ENCODE measurements around the gene MAML2.
A peak's percentile ranks its signal among the peaks of the same experiment; 100 is the strongest.
"Not testable (repeated sequence)": the region's sequence is repeated elsewhere in the genome, so short reads cannot be mapped to it uniquely, and the experiment has no call there.

The MAML2 gene

DNA sequence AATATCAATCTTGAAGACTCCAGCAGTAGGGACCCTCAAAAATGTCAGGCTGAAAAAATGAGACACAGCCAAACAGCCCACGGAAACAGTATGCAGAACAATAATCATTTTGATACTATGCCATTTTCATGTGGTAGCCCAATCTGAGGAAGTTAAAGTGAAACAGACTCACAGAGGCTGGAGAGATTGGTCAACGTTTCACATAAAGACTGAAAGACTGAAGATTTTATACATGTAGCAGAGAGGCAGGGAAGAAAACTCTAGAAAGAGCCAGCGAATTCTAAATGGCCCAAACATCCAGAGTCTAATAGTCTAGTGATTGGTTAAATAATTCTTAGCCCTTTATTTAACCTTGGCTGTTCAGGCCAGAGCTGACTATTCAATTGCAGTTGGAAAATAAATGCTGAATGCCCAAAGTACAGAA is 49.4 kb downstream of the MAML2 start:
- peak overlapping the region; percentile 44 for H3K4me3 ChIP-seq
- H3K27ac ChIP-seq: peak overlapping the region; percentile 43 to 47
- DNase-seq (ENCODE audit: low spot score): no peak
- TF ChIP-seq, protein P1, sequence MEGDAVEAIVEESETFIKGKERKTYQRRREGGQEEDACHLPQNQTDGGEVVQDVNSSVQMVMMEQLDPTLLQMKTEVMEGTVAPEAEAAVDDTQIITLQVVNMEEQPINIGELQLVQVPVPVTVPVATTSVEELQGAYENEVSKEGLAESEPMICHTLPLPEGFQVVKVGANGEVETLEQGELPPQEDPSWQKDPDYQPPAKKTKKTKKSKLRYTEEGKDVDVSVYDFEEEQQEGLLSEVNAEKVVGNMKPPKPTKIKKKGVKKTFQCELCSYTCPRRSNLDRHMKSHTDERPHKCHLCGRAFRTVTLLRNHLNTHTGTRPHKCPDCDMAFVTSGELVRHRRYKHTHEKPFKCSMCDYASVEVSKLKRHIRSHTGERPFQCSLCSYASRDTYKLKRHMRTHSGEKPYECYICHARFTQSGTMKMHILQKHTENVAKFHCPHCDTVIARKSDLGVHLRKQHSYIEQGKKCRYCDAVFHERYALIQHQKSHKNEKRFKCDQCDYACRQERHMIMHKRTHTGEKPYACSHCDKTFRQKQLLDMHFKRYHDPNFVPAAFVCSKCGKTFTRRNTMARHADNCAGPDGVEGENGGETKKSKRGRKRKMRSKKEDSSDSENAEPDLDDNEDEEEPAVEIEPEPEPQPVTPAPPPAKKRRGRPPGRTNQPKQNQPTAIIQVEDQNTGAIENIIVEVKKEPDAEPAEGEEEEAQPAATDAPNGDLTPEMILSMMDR (IDR thresholded peaks at IDR 0.05): no peak

DNA sequence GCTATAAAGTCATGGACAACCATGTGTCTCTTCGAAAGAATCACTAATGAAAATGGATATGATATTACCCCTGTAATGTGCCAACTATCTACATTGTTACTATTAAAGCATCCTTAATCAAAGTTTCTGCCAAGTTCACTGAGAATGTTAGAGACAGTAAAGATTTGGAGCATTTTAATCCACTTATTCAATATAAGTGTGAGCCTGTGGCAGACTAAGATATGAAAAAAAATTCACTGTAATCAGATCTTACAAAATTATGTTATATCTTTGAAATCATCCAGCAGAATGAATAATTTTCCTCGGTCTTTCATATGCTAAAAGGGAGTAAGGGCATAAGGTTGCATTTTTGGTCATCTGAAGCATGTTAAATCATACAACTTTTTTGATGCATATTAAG is 49.9 kb downstream of the MAML2 start:
- Histone ChIP-seq H3K27ac (peak overlapping the region in 1 of 2 donors; percentile 43), H3K4me3 (peak overlapping the region; percentile 44)
- TF ChIP-seq, protein P1 (IDR thresholded peaks at IDR 0.05): no peak
- no peak for DNase-seq (ENCODE audit: low spot score)

DNA sequence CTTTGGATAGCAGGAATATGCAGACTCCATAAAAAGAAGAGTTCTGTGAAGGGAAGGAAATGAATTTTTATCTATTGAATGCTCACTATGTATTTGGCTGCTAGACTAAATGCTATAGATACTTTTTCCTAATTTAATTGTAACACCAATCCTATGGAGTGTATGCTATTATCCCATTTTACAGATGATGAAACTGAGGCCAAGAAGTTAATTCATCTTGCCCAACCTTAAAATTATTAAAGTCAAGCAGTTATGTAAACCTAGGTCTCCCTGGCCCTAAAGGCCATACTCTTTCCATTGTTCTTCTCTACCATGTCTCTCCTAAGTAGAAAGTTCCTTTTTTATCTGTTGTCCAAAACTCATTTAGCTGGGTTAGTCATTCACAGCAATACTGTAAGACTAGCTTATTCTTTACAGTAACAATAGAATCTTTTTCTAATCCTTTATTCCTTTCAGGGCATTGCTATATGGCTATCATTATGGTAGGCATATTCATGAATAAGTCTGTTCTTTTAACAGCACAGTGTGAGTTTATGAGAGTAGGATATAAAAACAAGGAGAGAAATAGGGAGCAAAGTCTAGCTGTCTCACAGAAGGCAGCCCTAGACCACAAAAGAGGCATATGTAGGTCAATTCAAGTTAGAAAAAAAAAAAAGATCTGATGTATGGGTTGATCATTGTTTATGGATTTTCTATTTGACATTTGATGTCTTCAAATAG is 50.5 kb downstream of the MAML2 start:
- no peak overlapping the region for H3K4me3 ChIP-seq
- TF ChIP-seq, protein P1 (IDR thresholded peaks at IDR 0.05): no peak
- H3K27ac ChIP-seq: no peak overlapping the region
- no peak for DNase-seq (ENCODE audit: low spot score)

DNA sequence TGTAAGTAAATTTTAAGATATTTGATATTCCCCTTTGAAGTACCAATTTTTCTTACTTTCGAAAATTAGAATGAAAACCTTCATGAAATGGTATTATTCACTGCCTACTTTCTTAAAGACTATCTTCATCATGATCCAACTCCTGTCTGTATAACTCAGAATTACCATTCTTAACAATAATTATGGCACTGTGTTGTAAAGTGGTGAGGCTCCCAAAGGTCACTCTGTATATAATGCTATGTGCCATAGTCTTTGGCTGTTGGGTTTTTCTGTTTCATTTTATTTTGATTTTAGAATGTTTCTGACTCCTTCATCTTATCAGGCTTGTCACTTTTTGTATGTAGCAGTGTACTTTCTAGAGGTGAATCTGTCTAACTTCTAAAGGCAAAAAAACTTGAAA is 52.4 kb downstream of the MAML2 start:
- TF ChIP-seq, protein P1 (IDR thresholded peaks at IDR 0.05): no peak
- DNase-seq (ENCODE audit: low spot score): no peak

DNA sequence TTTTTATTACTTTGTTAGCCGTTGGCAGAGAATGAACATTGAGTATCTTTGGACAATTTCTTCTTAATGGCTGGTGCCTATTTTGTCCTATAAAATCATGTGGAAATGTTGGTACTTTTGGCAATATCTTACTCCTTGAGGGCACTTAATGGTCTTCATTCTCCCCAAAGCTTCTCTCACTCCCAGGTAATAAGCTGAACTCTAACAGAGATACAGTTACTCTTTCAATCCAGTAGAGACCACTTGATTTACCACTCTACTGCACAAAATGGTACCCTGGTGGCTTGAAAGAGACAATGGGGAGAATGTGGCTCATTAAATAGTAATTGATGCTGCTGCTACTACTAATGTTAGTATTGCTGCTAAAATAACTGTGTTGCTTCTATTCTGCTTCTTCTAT is 53.0 kb downstream of the MAML2 start:
- Histone ChIP-seq H3K4me3 (no peak overlapping the region), H3K27ac (no peak overlapping the region)
- no peak for DNase-seq (ENCODE audit: low spot score)
- TF ChIP-seq, protein P1 (IDR thresholded peaks at IDR 0.05): no peak

More for the DNA sequence above, 52.4 kb downstream of the MAML2 start:
- H3K4me3 ChIP-seq: no peak overlapping the region
- H3K27ac ChIP-seq: no peak overlapping the region

DNA sequence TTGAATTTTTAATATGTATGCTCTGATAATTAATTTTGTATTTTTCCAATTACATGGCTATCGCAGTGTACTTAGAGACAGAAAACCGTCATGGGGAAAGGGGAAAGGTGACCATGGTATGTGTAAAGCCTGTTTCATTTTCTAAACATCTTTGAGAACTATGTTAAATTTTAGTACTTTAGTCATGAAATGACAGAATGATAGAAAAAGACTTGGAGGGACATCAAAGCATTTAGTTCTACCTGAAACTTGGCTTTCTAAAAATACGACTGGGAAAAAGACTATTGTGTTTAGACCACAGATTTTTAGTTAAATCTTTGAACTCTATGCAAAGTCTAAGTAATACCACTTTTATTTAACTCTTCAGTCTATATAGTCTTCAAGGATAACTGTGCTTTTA is 54.1 kb downstream of the MAML2 start:
- no peak overlapping the region for H3K4me3 ChIP-seq
- H3K27ac ChIP-seq: no peak overlapping the region
- TF ChIP-seq, protein P1 (IDR thresholded peaks at IDR 0.05): no peak
- DNase-seq (ENCODE audit: low spot score): no peak

DNA sequence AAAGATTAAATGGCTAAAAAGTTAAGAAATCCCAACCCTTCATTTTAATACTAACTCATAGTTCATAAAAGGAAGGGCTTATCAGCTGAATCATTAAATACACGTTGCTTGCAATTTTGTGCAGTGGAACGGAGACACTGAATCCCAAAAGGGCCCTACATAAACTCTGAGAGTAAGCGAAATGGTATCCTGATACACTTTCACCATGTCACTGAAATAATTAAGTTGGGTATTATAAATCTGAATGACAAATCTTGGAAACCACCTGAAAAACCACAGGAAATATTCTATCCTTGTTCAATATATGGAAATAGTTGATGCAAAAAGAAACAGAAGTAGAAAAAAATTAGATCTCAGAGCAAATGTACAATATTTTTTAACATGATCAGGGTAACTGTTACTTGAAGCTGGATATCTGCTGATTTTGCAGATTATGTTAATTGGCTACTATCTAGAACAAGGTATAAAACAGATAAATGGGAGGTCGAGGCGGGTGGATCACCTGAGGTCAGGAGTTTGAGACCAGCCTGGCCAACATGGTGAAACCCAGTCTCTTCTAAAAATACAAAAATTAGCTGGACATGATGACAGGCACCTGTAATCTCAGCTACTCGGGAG is 55.1 kb downstream of the MAML2 start:
- no peak for DNase-seq (ENCODE audit: low spot score)
- H3K27ac ChIP-seq: no peak overlapping the region
- TF ChIP-seq, protein P1 (IDR thresholded peaks at IDR 0.05): no peak
- no peak overlapping the region for H3K4me3 ChIP-seq

DNA sequence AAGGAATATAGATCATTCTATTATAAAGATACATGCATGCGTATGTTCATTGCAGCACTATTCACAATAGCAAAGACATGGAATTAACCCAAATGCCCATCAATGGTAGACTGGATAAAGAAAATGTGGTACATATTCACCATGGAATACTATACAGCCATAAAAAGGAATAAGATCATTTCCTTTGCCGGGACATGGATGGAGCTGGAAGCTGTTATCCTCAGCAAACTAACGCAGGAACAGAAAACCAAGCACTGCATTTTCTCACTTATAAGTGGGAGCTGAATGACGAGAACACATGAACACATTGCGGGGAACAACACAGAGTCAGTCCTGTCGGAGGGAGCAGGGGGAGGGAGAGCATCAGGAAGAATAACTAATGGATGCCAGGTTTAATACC is 57.0 kb downstream of the MAML2 start:
- DNase-seq (ENCODE audit: low spot score); H3K27ac ChIP-seq; H3K4me3 ChIP-seq: not testable (repeated sequence)

All from coronary artery (tissue), 2 donors.